ENCODE measurements around the gene RIC1.
A peak's percentile ranks its signal among the peaks of the same experiment; 100 is the strongest.

Gene RIC1

DNA sequence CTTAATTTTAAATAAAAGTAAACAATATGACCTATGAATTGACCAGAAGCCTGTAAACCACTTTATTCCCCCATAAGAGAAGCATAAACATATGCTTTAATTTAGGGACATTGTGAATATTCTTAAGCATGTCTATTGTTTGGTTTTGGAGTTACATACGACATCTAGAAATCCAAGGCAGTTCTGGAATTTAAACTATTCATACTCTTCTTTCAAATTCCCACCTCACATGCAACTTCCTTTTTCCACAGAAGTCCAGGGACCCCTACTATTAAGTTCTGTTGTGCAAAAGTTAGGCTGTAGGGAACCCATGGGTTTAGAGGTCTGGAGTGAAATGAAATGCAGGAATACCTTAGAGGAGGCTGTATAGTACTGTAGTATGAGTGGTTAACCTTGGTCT is 2.1 kb downstream of the RIC1 start:
- ChIA-PET CTCF (no interaction called here), POLR2A (interaction anchor here (0.7 kb wide), 2 partner anchors 193 to 1363 kb away, joined by 4 to 6 read pairs; partner anchors contain the start of gene PLGRKT)
- Histone ChIP-seq H3K27ac (ENCODE audit: extremely low read depth, low read depth, low read length) (no peak overlapping the region), H3K4me3 (ENCODE audit: low read depth, low read length) (peak overlapping the region; percentile 70; the same call in 1 of the 2 replicates), H3K4me1 (ENCODE audit: control insufficient read depth, insufficient read depth, low read length) (peaks cover 3% of the 10 kb centered on the region; the same call in 1 of the 2 replicates), H3K9me3 (ENCODE audit: control insufficient read depth, insufficient read depth, low read depth, low read length) (no peaks in the 10 kb centered on the region), H3K36me3 (ENCODE audit: control insufficient read depth in 2 of 2, insufficient read depth in 1 of 2, low read length in 2 of 2) (no peaks in the 10 kb centered on the region)
- no peak for TF ChIP-seq SP2 (tag by site-specific recombination; IDR thresholded peaks at IDR 0.05)

DNA sequence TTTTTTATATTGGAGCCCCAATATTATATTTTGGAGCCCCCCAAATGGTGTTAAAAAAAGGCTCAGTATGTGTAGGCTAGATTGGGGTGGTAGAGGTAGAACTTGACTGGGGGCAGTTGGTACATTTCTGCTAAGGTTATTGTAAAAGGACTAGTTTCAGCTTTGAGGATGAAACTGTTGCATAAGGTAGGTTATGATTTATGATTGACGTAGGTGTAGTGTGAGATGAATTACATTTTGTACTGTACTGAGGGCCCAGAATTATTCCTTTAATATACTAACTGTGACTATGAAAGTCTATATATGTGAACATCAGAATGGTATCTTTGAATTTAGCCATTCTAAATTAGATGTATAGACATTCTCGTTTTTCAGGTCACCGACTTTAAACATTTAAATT is 3.6 kb downstream of the RIC1 start:
- H3K36me3 ChIP-seq (ENCODE audit: control insufficient read depth in 2 of 2, insufficient read depth in 1 of 2, low read length in 2 of 2) = no peaks in the 10 kb centered on the region; a peak in 1 of 3 replicates
- no peak overlapping the region for H3K4me3 ChIP-seq (ENCODE audit: low read depth, low read length)
- TF ChIP-seq ZNF169 (tag by site-specific recombination; IDR thresholded peaks at IDR 0.05) = no peak
- TF ChIP-seq, protein P1, sequence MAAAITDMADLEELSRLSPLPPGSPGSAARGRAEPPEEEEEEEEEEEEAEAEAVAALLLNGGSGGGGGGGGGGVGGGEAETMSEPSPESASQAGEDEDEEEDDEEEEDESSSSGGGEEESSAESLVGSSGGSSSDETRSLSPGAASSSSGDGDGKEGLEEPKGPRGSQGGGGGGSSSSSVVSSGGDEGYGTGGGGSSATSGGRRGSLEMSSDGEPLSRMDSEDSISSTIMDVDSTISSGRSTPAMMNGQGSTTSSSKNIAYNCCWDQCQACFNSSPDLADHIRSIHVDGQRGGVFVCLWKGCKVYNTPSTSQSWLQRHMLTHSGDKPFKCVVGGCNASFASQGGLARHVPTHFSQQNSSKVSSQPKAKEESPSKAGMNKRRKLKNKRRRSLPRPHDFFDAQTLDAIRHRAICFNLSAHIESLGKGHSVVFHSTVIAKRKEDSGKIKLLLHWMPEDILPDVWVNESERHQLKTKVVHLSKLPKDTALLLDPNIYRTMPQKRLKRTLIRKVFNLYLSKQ (tag by site-specific recombination; IDR thresholded peaks at IDR 0.05; ENCODE audit: borderline replicate concordance) = no peak
- no peak for TF ChIP-seq YY1 (tag by site-specific recombination; IDR thresholded peaks at IDR 0.05)
- no peak for TF ChIP-seq ZNF155 (tag by site-specific recombination; IDR thresholded peaks at IDR 0.05)
- no peak for TF ChIP-seq ZNF560 (tag by site-specific recombination; IDR thresholded peaks at IDR 0.05; ENCODE audit: borderline replicate concordance)
- no peak for TF ChIP-seq ZNF114 (tag by site-specific recombination; IDR thresholded peaks at IDR 0.05)
- no peak for TF ChIP-seq ZNF394 (tag by site-specific recombination; IDR thresholded peaks at IDR 0.05; ENCODE audit: borderline replicate concordance)
- no peak for TF ChIP-seq ZNF138 (tag by site-specific recombination; IDR thresholded peaks at IDR 0.05; ENCODE audit: borderline replicate concordance)
- no peak for TF ChIP-seq ZNF416 (tag by site-specific recombination; IDR thresholded peaks at IDR 0.05)
- TF ChIP-seq ZNF544 (tag by site-specific recombination; IDR thresholded peaks at IDR 0.05) = no peak
- TF ChIP-seq ZNF404 (tag by site-specific recombination; IDR thresholded peaks at IDR 0.05) = no peak
- no peak for TF ChIP-seq ZBTB20 (tag by site-specific recombination; IDR thresholded peaks at IDR 0.05)
- no peak for TF ChIP-seq ZNF555 (tag by site-specific recombination; conservative IDR thresholded peaks at IDR 0.05)
- TF ChIP-seq, protein P2, sequence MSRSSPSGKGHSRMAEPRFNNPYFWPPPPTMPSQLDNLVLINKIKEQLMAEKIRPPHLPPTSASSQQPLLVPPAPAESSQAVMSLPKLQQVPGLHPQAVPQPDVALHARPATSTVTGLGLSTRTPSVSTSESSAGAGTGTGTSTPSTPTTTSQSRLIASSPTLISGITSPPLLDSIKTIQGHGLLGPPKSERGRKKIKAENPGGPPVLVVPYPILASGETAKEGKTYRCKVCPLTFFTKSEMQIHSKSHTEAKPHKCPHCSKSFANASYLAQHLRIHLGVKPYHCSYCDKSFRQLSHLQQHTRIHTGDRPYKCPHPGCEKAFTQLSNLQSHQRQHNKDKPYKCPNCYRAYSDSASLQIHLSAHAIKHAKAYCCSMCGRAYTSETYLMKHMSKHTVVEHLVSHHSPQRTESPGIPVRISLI (tag by site-specific recombination; IDR thresholded peaks at IDR 0.05) = no peak
- TF ChIP-seq ZNF341 (tag by site-specific recombination; IDR thresholded peaks at IDR 0.05; ENCODE audit: low read depth) = no peak
- no peak for TF ChIP-seq SP3 (tag by site-specific recombination; IDR thresholded peaks at IDR 0.05)
- TF ChIP-seq ZNF24 (tag by site-specific recombination; IDR thresholded peaks at IDR 0.05) = no peak
- ChIA-PET POLR2A (interaction anchor here (0.6 to 1.5 kb wide), 2 partner anchors 9 to 383 kb away, joined by 3 to 4 read pairs; partner anchors contain the start of gene RANBP6), CTCF (interaction anchor here (0.6 to 1.2 kb wide), 6 partner anchors 21 to 674 kb away, joined by 3 to 5 read pairs (median 3); no protein-coding TSS in a partner anchor)
- H3K27ac ChIP-seq (ENCODE audit: extremely low read depth, low read depth, low read length) = no peak overlapping the region
- H3K4me1 ChIP-seq (ENCODE audit: control insufficient read depth, insufficient read depth, low read length) = peaks cover 3% of the 10 kb centered on the region; the same call in 1 of the 2 replicates
- H3K9me3 ChIP-seq (ENCODE audit: control insufficient read depth, insufficient read depth, low read depth, low read length) = no peaks in the 10 kb centered on the region

DNA sequence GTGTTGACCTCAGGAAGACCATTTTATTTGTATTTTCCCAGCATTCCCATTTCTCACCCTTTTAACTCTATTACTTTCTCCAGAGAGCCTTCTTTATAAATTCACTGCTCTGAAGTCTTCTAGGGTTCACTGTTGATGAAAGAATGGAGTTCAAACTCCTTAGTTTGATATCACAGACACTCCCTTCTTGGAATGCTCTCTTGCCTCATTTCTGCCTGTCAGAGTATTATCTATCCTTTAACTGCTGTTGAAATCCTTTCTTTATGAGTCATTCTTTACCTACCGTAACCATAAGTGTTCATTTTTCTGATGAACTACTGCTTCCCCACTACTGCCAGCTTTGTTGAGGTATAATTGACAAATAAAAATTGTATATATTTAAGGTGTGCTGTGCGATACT is 4.3 kb downstream of the RIC1 start:
- POLR2A ChIA-PET = interaction anchor here (1.5 kb wide), 1 partner anchor 382 kb away, joined by 4 read pairs; the partner anchor contains the start of gene RANBP6
- H3K9me3 ChIP-seq (ENCODE audit: control insufficient read depth, insufficient read depth, low read depth, low read length) = no peaks in the 10 kb centered on the region
- no peak overlapping the region for H3K27ac ChIP-seq (ENCODE audit: extremely low read depth, low read depth, low read length)
- CTCF ChIA-PET = interaction anchor here (0.7 to 1.0 kb wide), 2 partner anchors 141 to 673 kb away, joined by 3 to 5 read pairs; no protein-coding TSS in a partner anchor
- H3K4me3 ChIP-seq (ENCODE audit: low read depth, low read length) = no peak overlapping the region
- no peaks in the 10 kb centered on the region; a peak in 1 of 3 replicates for H3K36me3 ChIP-seq (ENCODE audit: control insufficient read depth in 2 of 2, insufficient read depth in 1 of 2, low read length in 2 of 2)
- peaks cover 3% of the 10 kb centered on the region; the same call in 1 of the 2 replicates for H3K4me1 ChIP-seq (ENCODE audit: control insufficient read depth, insufficient read depth, low read length)
- TF ChIP-seq ZNF830 (tag by site-specific recombination; IDR thresholded peaks at IDR 0.05; ENCODE audit: low read depth) (no peak), ZBTB48 (tag by site-specific recombination; IDR thresholded peaks at IDR 0.05) (0 out of 2 replicates have a peak, but pooled peaks have one; percentile 20), ZNF777 (tag by site-specific recombination; IDR thresholded peaks at IDR 0.05; ENCODE audit: borderline replicate concordance) (no peak), KLF10 (tag by site-specific recombination; IDR thresholded peaks at IDR 0.05) (0 out of 2 replicates have a peak, but pooled peaks have one; percentile 36), ZNF664 (tag by site-specific recombination; IDR thresholded peaks at IDR 0.05) (peak; percentile 45; the same call in 1 of the 2 replicates), PRDM1 (tag by site-specific recombination; IDR thresholded peaks at IDR 0.05) (peak; percentile 59), OSR2 (tag by site-specific recombination; IDR thresholded peaks at IDR 0.05) (peak; percentile 42; the same call in 1 of the 2 replicates)
- TF ChIP-seq, protein P3, sequence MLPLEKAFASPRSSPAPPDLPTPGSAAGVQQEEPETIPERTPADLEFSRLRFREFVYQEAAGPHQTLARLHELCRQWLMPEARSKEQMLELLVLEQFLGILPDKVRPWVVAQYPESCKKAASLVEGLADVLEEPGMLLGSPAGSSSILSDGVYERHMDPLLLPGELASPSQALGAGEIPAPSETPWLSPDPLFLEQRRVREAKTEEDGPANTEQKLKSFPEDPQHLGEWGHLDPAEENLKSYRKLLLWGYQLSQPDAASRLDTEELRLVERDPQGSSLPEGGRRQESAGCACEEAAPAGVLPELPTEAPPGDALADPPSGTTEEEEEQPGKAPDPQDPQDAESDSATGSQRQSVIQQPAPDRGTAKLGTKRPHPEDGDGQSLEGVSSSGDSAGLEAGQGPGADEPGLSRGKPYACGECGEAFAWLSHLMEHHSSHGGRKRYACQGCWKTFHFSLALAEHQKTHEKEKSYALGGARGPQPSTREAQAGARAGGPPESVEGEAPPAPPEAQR (tag by site-specific recombination; IDR thresholded peaks at IDR 0.05) = no peak
